Measurements from ENCODE around the gene FKBP5. TPM values are rescaled to one million over a fixed set of nuclear protein-coding genes. Genes with fewer than 3 reads are reported as not detected.
A peak's percentile ranks its signal among the peaks of the same experiment; 100 is the strongest.

The FKBP5 gene
- total RNA-seq, 1 donor from 2014 or later = 5.9 TPM

GRCh38 chr6:35589201-35589739 is 99.4 kb downstream of the FKBP5 start:
- TF ChIP-seq, protein P1, sequence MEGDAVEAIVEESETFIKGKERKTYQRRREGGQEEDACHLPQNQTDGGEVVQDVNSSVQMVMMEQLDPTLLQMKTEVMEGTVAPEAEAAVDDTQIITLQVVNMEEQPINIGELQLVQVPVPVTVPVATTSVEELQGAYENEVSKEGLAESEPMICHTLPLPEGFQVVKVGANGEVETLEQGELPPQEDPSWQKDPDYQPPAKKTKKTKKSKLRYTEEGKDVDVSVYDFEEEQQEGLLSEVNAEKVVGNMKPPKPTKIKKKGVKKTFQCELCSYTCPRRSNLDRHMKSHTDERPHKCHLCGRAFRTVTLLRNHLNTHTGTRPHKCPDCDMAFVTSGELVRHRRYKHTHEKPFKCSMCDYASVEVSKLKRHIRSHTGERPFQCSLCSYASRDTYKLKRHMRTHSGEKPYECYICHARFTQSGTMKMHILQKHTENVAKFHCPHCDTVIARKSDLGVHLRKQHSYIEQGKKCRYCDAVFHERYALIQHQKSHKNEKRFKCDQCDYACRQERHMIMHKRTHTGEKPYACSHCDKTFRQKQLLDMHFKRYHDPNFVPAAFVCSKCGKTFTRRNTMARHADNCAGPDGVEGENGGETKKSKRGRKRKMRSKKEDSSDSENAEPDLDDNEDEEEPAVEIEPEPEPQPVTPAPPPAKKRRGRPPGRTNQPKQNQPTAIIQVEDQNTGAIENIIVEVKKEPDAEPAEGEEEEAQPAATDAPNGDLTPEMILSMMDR (IDR thresholded peaks at IDR 0.05; ENCODE audit: unreplicated experiment) = no peak
- Mint-ChIP-seq H3K4me3 (ENCODE audit: low read depth) (no peak overlapping the region), H3K9me3 (ENCODE audit: low read depth) (no peaks in the 10 kb centered on the region), H3K27ac (no peak overlapping the region), H3K4me1 (ENCODE audit: low read depth) (no peaks in the 10 kb centered on the region), H3K27me3 (no peaks in the 10 kb centered on the region), H3K36me3 (ENCODE audit: insufficient read depth) (no peaks in the 10 kb centered on the region)
- DNase-seq (ENCODE audit: low spot score, unreplicated experiment) = no peak

DNA sequence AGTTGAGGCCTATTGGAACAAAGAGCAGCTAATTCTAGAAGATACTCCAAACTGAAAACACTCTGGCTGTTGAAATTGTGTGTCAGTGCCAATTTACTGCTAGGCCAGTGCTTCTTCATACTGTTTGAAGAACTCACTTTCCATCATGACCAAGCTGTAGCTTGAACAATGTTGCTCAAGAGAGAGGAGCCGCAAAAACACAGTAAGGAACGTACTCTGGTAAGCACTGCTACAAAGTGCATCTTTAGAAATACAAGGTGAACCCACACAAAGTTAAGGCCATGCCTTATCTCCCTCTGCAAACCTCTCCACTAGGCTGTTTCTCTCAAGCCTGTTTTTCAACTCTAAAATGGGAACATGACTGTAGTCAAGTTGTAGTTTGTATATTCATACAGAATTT is 101.5 kb downstream of the FKBP5 start:
- no peaks in the 10 kb centered on the region for H3K36me3 Mint-ChIP-seq (ENCODE audit: insufficient read depth)
- no peaks in the 10 kb centered on the region for H3K9me3 Mint-ChIP-seq (ENCODE audit: low read depth)
- TF ChIP-seq, protein P1 (IDR thresholded peaks at IDR 0.05; ENCODE audit: unreplicated experiment) = no peak
- no peak overlapping the region for H3K4me3 Mint-ChIP-seq (ENCODE audit: low read depth)
- no peak for DNase-seq (ENCODE audit: low spot score, unreplicated experiment)
- no peak overlapping the region for H3K27ac Mint-ChIP-seq
- no peaks in the 10 kb centered on the region for H3K4me1 Mint-ChIP-seq (ENCODE audit: low read depth)
- H3K27me3 Mint-ChIP-seq = no peaks in the 10 kb centered on the region

GRCh38 chr6:35586542-35586941 is 102.2 kb downstream of the FKBP5 start:
- Mint-ChIP-seq H3K36me3 (ENCODE audit: insufficient read depth) (no peaks in the 10 kb centered on the region), H3K27ac (no peak overlapping the region), H3K27me3 (no peaks in the 10 kb centered on the region), H3K4me3 (ENCODE audit: low read depth) (no peak overlapping the region), H3K9me3 (ENCODE audit: low read depth) (no peaks in the 10 kb centered on the region), H3K4me1 (ENCODE audit: low read depth) (no peaks in the 10 kb centered on the region)
- no peak for DNase-seq (ENCODE audit: low spot score, unreplicated experiment)
- TF ChIP-seq, protein P1 (IDR thresholded peaks at IDR 0.05; ENCODE audit: unreplicated experiment) = no peak

DNA sequence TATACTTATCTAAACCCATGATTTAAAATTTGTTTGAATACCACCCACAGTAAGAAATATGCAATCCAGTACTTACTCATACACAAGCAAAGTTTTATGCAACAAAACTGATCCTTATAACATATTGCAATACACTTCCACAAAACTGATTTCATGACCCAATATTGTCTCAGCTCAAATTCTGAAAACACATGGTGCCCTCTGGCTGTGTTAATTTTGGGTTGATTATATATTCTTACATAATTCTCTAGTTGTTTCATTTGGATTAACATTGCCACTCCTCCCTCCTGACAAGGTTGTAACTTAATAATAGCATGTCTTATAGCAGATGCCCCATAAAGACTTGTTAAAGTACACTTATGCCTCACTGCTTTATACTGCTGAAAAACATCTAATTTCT is 103.1 kb downstream of the FKBP5 start:
- Mint-ChIP-seq H3K4me1 (ENCODE audit: low read depth) (no peaks in the 10 kb centered on the region), H3K9me3 (ENCODE audit: low read depth) (no peaks in the 10 kb centered on the region), H3K36me3 (ENCODE audit: insufficient read depth) (no peaks in the 10 kb centered on the region), H3K27me3 (no peaks in the 10 kb centered on the region), H3K27ac (no peak overlapping the region), H3K4me3 (ENCODE audit: low read depth) (no peak overlapping the region)
- TF ChIP-seq, protein P1 (IDR thresholded peaks at IDR 0.05; ENCODE audit: unreplicated experiment) = no peak
- no peak for DNase-seq (ENCODE audit: low spot score, unreplicated experiment)

DNA sequence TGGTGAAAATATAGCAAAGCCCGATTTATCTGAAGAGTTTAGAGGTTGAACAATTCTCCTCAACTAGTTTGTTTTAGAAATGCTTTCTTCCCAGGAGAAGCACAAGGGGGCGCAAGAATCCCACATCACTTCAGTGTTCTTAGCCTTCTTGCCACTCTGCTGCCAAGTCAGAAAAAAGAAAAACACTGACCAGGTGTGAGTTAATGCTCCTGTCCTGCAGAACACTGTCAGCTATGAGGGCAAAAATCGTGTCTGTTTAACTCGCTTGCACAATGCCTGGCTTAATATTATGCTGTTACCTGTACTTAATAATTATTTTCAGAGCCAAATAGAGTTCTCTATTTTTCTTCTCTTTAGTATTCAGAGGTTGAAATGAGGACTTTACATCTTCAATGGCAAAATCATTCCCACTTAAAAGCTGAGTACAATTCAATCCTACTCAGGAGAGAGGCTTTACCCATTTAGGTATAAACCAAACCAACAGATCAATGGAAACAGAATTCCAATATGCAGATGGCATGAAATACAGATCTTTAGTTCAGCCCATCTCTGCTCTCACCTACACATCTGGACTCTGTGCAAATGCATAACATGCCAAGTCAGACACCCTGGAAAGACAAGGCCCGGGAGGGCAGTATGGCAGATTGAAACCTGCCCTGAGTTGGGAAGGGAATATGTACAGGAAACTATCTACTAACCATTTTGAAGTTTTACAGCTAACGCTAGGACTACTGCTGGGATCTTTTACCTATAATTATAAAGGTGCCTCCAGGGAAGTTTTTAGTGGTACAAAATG is 104.6 kb downstream of the FKBP5 start:
- Mint-ChIP-seq H3K4me3 (ENCODE audit: low read depth) (no peak overlapping the region), H3K27me3 (no peaks in the 10 kb centered on the region), H3K4me1 (ENCODE audit: low read depth) (no peaks in the 10 kb centered on the region), H3K9me3 (ENCODE audit: low read depth) (no peaks in the 10 kb centered on the region), H3K36me3 (ENCODE audit: insufficient read depth) (no peaks in the 10 kb centered on the region), H3K27ac (no peak overlapping the region)
- DNase-seq (ENCODE audit: low spot score, unreplicated experiment) = peak; percentile 55
- TF ChIP-seq, protein P1 (IDR thresholded peaks at IDR 0.05; ENCODE audit: unreplicated experiment) = peak; percentile 86
